Measurements from ENCODE around the gene KRT79. TPM values are rescaled to one million over a fixed set of nuclear protein-coding genes. Genes with fewer than 3 reads are reported as not detected.

KRT79 gene
- polyA plus RNA-seq, 1 donor from 2014 or later: not detected

GRCh38 chr12:52818887-52819420 lies 15.2 kb downstream of the KRT79 start:
- H4K20me1 ChIP-seq (ENCODE audit: insufficient read depth): no peaks in the 10 kb centered on the region
- no peak overlapping the region for H3K4me2 ChIP-seq (ENCODE audit: low read length)
- no peaks in the 10 kb centered on the region for H3K9me3 ChIP-seq (ENCODE audit: low read length)
- no peak overlapping the region for H3K9ac ChIP-seq (ENCODE audit: low read length)
- H3K4me3 ChIP-seq (ENCODE audit: low read length): no peak overlapping the region
- no peaks in the 10 kb centered on the region for H3K9me2 ChIP-seq (ENCODE audit: insufficient read depth, low read length)
- no peaks in the 10 kb centered on the region for H3F3A ChIP-seq (ENCODE audit: insufficient read depth, low read length, poor library complexity, severe bottlenecking)
- H3K79me2 ChIP-seq (replicated peaks; ENCODE audit: insufficient read depth, low read length): no peaks in the 10 kb centered on the region
- no peak for TF ChIP-seq POLR2AphosphoS5 (IDR thresholded peaks at IDR 0.05)
- TF ChIP-seq, protein P1, sequence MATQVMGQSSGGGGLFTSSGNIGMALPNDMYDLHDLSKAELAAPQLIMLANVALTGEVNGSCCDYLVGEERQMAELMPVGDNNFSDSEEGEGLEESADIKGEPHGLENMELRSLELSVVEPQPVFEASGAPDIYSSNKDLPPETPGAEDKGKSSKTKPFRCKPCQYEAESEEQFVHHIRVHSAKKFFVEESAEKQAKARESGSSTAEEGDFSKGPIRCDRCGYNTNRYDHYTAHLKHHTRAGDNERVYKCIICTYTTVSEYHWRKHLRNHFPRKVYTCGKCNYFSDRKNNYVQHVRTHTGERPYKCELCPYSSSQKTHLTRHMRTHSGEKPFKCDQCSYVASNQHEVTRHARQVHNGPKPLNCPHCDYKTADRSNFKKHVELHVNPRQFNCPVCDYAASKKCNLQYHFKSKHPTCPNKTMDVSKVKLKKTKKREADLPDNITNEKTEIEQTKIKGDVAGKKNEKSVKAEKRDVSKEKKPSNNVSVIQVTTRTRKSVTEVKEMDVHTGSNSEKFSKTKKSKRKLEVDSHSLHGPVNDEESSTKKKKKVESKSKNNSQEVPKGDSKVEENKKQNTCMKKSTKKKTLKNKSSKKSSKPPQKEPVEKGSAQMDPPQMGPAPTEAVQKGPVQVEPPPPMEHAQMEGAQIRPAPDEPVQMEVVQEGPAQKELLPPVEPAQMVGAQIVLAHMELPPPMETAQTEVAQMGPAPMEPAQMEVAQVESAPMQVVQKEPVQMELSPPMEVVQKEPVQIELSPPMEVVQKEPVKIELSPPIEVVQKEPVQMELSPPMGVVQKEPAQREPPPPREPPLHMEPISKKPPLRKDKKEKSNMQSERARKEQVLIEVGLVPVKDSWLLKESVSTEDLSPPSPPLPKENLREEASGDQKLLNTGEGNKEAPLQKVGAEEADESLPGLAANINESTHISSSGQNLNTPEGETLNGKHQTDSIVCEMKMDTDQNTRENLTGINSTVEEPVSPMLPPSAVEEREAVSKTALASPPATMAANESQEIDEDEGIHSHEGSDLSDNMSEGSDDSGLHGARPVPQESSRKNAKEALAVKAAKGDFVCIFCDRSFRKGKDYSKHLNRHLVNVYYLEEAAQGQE (IDR thresholded peaks at IDR 0.05; ENCODE audit: borderline replicate concordance): no peak
- H3K27me3 ChIP-seq (ENCODE audit: insufficient read depth, low read depth, low read length): no peaks in the 10 kb centered on the region
- no peaks in the 10 kb centered on the region for H3K36me3 ChIP-seq (ENCODE audit: insufficient read depth, low read length)
- H2AFZ ChIP-seq (ENCODE audit: low read depth, low read length): no peak overlapping the region
- H3K27ac ChIP-seq (ENCODE audit: low read length): no peak overlapping the region

- H3K36me3 ChIP-seq (ENCODE audit: insufficient read depth, low read length): no peaks in the 10 kb centered on the region
- H3K27me3 ChIP-seq (ENCODE audit: insufficient read depth, low read depth, low read length): no peaks in the 10 kb centered on the region
- H3K4me3 ChIP-seq (ENCODE audit: low read length): no peak overlapping the region
- H3K9ac ChIP-seq (ENCODE audit: low read length): no peak overlapping the region
- no peak for TF ChIP-seq TAF1 (IDR thresholded peaks at IDR 0.05; ENCODE audit: low read depth)
- no peak for TF ChIP-seq POLR2AphosphoS5 (IDR thresholded peaks at IDR 0.05)
- no peak for TF ChIP-seq RAD21 (conservative IDR thresholded peaks at IDR 0.05)
- TF ChIP-seq, protein P1 (IDR thresholded peaks at IDR 0.05; ENCODE audit: borderline replicate concordance): no peak
- TF ChIP-seq EZH2 (IDR thresholded peaks at IDR 0.05; ENCODE audit: borderline replicate concordance, insufficient read depth, low read length, poor library complexity, severe bottlenecking): no peak
- no peak for TF ChIP-seq SMC3 (conservative IDR thresholded peaks at IDR 0.05; ENCODE audit: poor library complexity)
- no peak for TF ChIP-seq MXI1 (conservative IDR thresholded peaks at IDR 0.05; ENCODE audit: poor library complexity, severe bottlenecking)
- TF ChIP-seq CTCF (IDR thresholded peaks at IDR 0.05; ENCODE audit: poor library complexity, severe bottlenecking): no peak
- no peak for TF ChIP-seq EP300 (conservative IDR thresholded peaks at IDR 0.05; ENCODE audit: poor library complexity, severe bottlenecking)
- no peaks in the 10 kb centered on the region for H3K9me3 ChIP-seq (ENCODE audit: low read length)
- H3K79me2 ChIP-seq (replicated peaks; ENCODE audit: insufficient read depth, low read length): no peaks in the 10 kb centered on the region
- no peak overlapping the region for H2AFZ ChIP-seq (ENCODE audit: low read depth, low read length)
- H4K20me1 ChIP-seq (ENCODE audit: insufficient read depth): no peaks in the 10 kb centered on the region
- H3K9me2 ChIP-seq (ENCODE audit: insufficient read depth, low read length): no peaks in the 10 kb centered on the region
- no peaks in the 10 kb centered on the region for H3F3A ChIP-seq (ENCODE audit: insufficient read depth, low read length, poor library complexity, severe bottlenecking)
- no peak overlapping the region for H3K4me2 ChIP-seq (ENCODE audit: low read length)
- H3K27ac ChIP-seq (ENCODE audit: low read length): no peak overlapping the region
These were observed 15.7 kb downstream of the KRT79 start for GRCh38 chr12:52818388-52818787.
